Raji (cell line): Measurements from ENCODE around the gene FCN3.

Source experiments
- POLR2A ChIP-seq: IDR thresholded peaks from 2 replicates; pipeline ENCODE4 v1.6.1; 2011; ENCODE audit warnings: low read depth, low read length, control low read depth; ENCODE audit not compliant: insufficient read depth

Gene FCN3

DNA sequence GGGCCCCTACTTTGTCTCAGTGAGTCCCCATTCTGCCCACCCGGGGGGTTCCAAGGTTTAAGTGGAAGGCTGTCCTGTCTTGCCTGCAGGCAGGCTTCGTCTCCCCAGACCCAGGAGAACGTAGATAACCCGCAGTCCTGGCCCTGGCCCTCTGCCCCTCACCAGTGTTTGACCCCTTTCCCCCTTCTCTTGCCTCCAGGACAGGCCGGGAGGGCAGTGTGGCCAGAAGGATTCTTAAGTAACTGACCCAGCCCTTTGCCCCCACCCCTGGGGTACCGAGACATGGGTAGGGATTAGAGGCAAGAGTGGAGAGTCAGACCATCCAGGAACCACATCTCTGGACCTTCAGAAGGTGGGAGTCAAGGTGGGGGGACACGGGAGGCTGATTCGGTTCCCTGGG, 43.8 kb downstream of the FCN3 start:
- TF ChIP-seq POLR2A: no peak

DNA sequence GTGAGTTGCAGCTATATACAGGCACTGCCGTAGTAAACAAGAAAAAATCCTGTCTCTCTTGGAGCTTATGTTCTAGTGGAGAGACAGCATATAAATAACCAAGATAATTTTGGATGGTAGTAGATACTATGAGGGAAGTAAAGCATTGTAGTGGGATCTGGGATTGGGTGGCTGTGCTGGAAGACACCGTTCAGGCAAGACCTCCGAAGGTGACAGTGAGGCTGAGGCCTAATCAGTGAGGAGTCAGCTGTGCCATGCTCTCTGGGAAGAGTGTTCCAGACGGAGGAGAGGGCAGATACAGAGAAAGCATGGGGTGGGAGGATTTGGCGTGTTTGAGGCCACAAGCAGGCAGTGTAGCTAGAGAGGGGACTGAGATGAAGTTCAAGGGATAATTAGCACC, 46.7 kb downstream of the FCN3 start:
- no peak for TF ChIP-seq POLR2A

DNA sequence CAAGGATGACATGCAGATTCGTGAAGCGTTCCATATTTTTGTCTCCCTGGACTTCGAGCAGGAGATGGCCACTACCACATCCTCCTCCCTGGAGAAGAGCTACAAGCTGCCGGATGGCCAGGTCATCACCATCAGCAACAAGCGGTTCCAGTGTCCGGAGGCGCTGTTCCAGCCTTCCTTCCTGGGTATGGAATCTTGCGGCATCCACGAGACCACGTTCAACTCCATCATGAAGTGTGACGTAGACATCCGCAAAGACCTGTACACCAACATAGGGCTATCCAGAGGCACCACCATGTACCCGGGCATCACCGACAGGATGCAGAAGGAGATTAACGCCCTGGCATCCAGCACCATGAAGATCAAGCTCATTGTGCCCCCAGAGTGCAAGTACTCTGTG, 49.3 kb downstream of the FCN3 start:
- TF ChIP-seq POLR2A: no peak

DNA sequence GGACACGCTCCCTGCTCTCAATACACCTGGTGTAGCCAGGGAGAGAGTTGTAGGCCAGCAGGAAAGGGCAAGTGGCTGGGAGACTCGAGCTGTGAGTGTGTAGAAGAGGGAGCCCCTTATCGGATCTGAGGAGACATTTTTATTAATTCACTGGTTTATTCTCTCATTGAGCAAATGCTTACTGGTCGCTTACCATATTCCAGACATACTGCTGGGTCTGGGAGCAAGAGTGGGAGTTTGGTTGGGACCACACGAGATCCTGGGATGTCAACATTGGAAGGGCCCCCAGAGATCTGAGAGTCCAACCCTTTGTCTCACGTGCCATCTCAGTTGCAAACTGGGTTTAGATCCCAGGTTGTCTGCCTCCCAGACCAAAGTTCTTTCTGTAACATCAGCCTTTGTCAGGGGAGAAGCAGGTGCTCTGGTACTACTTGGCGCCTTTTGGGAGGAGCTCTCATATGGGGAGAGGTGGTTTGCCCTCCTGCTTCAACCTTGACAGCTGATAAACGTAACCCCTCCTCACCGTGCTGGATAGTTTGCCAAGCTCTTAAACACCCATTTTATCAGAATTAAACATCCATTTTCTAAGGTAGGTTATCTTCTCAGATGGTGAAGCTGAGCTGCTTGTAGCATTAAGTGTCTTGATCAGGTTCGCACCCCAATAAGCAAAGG, 51.9 kb downstream of the FCN3 start:
- TF ChIP-seq POLR2A: no peak

DNA sequence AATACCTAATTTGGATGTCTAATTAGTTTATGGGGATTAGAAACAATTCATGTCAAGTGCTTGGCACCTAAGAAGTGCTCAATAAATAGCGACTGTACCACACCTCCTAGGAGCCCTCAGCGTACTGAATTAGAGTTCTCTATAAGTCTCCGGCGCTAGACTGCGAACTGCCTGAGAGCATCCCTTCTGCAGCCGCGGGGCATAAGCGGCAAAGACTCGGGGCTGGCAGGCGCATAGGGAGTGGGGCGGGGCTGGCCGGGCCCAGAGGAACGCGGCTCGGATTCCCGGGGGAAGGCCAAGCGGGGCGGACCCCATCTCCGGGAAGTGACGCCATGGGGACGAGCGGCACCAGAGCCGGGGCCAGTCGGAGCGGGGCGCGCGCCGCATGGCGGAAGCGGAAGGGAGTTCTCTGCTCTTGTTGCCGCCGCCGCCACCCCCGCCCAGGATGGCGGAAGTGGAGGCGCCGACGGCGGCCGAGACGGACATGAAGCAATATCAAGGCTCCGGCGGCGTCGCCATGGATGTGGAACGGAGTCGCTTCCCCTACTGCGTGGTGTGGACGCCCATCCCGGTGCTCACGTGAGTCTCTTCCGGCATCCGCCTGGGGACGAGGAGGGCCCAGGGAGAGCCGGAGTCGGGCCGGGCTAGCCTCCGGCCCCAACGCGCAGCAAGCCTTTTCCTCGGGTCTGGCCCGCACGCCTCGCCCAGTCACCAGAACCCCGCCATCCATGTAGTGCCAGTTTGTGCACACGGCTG, 52.6 kb downstream of the FCN3 start, which contains the start of gene TMEM222:
TSS of gene TMEM222 (plus strand) at position 351 of the 756 bp plus-strand sequence. CDS start at position 386, 35 bp downstream.
- TF ChIP-seq POLR2A: peak; percentile 97
